HG03039 (cell line): ENCODE results near the gene DPP9.

Experiments used
- ATAC-seq: cut with Tn5 transposase; IDR thresholded peaks from one replicate; pipeline ENCODE4 v1.9.1; 2021; ENCODE audit warnings: mild to moderate bottlenecking, moderate library complexity; ENCODE audit not compliant: unreplicated experiment

The DPP9 gene

DNA sequence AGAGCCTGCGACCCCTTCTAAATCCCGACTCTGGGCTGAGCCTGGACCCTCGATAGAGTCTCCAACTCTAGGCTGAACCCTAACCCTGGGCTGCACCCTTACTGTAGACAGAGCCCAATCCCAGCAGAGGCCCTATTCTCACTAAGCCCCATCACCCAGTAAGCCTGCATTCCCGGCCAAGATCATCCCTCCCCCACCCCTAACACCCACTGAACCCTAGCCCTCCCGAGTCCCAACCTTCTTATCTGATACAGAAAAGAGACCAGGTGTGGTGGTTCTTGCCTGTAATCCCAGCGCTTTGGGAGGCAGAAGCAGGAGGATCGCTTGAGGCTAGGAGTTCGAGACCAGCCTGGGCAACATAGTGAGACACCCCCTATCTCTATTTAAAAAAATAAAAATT, 86.9 kb downstream of the DPP9 start:
- ATAC-seq = no peak

DNA sequence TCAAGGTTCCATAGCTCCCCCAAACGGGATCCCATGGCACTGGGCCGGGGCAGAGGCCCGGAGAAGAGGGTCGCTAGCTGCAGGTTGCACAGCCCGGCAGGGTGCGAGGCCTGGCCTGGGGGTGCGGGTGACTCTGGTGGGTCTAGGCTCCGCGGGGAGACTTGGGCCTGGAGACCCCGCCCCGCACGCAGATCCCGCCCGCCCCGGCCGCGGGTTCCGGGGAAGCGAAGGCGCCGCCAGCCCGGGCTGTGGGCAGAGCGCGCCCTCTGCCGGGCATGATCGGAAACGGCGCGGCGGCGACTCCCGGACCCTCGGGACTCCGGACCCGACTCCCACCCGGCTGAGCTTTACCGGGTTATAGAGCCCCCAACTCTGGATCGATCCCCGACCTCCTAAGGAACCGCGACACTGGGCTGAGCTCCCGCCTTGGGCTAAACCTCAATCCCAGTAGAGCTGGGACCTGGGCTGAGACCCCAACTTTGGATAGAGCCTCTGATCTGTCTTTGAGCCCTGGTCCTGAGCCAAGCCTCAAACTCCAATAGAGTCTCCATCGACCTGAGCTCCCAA, 87.4 kb downstream of the DPP9 start:
- no peak for ATAC-seq

DNA sequence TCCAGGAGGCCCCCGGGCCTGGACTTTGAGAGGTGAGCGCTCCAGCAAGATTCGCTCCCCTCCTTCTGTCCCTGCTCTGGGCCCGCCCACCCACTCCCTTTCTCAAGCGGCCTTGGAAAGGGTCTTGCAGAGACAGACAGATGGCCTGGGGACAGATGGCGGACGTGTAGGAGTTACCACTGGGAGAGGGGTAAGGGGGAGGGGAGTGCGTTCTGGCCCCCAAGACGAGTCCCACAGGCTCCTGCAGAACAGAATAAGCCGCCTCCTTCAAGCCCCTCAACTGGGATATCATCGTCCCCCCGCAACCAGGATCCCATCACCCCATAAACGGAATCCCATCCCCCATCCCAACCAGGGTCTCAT, 87.9 kb downstream of the DPP9 start:
- ATAC-seq = no peak

DNA sequence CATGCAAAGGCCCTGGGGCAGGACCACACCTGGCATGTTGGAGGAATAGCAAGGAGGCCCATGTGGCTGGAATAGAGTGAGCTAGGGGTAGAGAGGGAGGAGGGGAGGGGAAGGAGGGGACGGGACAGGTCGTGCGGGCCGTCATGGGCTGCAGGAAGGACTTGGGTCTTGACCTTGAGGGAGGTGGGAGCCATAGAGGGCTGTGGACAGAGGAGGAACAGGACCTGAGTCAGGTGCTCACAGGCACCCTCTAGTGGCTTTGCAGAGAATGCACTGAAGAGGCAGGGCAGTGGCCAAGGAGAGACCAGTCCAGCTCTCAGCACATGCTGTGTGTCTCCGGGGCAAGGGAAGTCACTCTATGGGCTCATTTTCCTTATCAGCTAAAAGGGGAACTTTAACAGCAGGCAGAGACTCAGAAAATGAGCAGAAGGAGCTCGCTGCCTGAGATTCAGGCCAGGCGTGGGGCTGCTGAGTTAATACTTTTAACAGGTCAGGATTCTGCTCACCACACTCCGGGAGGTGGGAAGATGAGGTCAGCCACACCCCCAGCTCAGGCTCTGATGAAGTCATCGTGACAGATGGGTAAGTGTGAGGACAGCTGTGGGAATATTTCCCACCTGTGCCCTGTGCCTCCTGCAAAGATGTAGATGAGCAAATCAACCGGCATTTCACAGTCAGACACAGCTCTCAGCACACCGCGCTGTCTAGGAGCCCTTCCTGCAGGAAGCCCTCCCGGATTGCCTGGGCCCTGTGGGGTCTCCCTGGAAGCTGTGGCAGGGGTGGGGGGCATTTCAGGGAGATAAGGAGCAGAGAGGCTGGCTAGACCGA, 90.3 kb downstream of the DPP9 start:
- ATAC-seq = no peak
